ENCODE data around the gene C3orf33.
A peak's percentile ranks its signal among the peaks of the same experiment; 100 is the strongest.

C3orf33 gene

DNA sequence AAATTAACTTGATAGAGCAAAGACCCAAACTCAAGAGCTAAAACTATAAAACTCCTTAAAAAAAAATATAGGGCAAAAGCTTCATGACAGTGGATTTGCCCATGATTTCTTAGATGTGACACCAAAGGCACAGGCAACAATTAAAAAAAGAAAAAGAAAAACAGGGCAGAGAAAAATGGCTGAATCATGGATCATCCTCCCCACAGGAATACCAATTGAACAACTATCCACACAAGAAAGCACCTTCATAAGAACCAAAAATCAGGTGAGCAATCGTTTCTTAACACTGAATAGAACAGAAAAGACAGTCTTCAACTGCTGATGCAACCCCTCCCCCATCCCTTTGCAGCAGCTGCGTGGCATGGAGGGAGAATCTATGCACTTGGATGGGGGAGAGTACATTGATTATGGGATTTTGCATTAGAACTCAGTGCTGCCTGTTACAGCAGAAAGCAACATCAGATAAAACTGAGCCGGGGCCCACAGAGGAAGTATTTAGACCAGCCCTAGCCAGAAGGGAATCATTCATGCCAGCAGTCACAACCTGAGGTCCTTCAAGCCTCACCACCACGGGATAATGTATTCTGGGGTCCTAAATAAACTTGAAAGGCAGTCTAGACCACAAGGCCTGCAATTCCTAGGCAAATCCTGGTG is 15.7 kb downstream of the C3orf33 start:
- DNase-seq (ENCODE audit: low read depth in 1 of 2, low spot score in 1 of 2), result no peak

DNA sequence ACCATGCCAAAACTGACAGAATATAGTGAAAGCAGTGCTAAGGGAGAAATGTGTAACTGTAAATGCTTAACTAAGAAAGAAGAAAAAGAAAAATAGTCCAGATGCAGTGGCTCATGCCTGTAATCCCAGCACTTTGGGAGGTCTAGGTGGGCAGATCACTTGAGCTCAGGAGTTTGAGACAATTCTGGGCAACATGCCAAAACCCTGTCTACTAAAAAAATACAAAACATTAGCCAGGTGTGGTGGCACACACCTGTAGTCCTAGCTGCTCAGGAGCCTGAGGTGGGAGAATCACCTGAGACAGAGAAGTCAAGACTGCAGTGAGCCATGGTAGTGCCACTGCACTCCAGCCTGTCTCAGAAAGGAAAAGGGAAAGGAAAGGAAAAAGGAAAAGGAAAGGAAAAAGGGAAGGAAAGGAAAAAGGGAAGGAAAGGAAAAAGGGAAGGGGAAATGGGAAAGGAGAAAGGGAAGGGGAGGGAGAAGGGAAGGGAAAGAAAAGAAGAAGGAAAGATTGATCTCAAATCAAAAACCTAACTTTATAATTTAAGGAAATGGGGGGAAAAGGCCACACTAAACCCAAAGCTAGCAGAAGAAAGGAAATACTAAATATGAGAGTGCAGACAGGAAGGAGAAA is 20.3 kb downstream of the C3orf33 start:
- DNase-seq (ENCODE audit: low read depth in 1 of 2, low spot score in 1 of 2), result no peak

DNA sequence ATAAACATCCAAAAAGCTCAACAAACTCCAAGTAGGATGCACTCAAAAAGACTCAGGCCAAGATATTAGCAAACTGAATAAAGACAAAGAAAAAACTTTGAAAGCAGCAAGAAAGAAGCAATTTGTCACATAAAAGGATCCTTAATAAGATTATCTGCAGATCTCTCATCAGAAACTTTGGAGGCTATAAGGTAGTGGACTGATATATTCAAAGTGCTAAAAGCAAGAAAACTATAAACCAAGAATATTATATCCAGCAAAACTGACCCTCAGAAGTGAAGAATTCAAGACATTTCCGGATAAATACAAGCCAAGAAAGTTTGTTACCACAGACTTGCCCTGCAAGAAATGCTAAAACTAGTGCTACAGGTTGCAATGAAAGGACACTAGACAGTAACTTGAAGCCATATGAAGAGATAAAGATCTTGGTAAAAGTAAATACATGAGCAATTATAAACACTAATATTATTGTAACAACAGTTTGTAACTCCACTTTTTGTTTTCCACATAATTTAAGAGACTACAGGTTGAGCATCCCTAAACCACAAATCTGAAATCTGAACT is 23.6 kb downstream of the C3orf33 start:
- no peak for DNase-seq (ENCODE audit: low read depth in 1 of 2, low spot score in 1 of 2)

DNA sequence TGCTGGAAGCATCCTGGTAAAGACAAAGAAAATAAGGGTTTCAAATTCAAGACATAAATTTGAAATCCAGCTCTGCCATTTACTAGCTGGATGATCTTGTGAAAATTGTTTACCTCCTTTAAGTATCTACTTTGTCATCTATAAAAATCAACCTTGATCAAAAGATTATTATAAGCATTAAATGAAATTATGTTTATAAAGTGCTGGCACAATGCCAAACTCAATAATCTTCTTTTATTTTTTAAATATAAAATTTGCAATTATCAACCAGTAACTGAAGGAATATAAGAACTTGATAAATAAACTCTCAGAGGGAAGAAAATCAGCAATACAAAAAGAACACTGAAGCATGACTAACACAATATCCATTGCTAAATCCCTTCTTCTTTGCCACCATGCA is 25.8 kb downstream of the C3orf33 start:
- no peak for DNase-seq (ENCODE audit: low read depth in 1 of 2, low spot score in 1 of 2)

DNA sequence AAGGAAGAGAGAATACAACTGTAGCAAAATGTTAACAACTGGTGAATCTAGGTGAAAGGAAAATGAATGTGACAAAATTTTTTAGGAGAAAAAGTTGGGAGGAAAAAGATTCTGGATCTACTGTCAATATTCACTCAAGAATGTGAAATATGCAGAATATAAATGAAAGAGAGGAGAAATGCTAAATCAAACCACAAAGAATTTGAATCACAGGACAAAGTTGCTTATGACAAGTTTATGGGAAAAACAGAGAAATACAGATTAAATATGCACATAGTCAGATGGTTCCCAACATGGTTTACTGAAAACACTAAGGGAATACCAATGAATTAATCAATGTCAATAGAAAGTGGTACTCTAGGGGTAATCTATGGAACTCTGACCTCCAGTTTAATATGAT is 27.6 kb downstream of the C3orf33 start:
- DNase-seq (ENCODE audit: low read depth in 1 of 2, low spot score in 1 of 2), result no peak

DNA sequence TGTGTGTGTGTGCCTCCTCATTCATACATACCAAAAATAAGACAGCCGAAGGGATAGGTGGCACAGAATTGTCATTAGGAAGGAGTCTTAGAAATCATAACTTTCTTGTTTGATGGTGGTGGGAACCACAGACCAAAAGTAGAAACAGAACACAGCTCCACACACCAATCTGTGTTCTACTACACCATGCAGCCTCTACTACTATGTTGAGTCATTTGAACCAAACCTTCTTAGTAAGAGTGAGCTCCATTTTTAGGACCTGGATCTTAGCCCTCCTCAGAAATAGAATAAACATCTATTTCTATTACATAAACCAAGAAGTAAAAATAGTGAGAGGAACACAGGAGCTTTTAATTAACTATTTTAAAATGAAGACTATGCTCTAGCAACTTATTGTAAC is 33.3 kb downstream of the C3orf33 start:
- no peak for DNase-seq (ENCODE audit: low read depth in 1 of 2, low spot score in 1 of 2)

DNA sequence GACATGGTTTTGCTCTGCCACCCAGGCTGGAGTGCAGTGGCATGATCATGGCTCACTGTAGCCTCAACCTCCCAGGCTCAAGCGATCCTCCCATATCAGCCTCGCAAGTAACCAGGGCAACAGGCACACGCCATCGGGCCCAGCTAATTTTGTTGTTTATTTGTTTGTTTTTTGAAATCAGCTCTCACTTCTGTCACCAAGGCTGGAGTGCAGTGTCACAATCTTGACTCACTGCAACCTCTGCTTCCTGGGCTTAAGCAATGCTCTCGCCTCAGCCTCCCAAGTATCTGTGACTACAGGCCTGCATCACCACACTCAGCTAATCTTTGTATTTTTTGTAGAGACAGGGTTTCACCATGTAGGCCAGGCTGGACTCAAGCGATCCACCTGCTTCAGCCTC is 35.0 kb downstream of the C3orf33 start:
- DNase-seq (ENCODE audit: low read depth in 1 of 2, low spot score in 1 of 2), result no peak

DNA sequence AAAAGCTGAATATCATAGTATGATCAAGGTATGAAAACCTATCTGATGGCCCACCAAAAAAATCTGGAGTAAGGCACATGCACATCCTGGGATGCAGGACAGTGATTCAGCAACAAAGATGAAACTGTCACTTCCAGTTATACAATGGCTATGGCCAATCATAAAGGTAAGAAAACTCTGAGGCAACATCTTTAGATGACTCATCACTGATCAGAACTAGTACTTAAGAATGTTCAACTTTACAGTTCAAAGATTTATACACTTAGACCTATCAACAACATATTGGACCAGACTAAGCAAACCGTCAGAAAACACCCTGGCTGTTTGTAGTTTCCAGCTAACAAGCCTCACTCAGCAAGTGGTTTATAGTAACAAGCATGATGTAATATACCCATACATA is 39.9 kb downstream of the C3orf33 start:
- no peak for DNase-seq (ENCODE audit: low read depth in 1 of 2, low spot score in 1 of 2)

DNA sequence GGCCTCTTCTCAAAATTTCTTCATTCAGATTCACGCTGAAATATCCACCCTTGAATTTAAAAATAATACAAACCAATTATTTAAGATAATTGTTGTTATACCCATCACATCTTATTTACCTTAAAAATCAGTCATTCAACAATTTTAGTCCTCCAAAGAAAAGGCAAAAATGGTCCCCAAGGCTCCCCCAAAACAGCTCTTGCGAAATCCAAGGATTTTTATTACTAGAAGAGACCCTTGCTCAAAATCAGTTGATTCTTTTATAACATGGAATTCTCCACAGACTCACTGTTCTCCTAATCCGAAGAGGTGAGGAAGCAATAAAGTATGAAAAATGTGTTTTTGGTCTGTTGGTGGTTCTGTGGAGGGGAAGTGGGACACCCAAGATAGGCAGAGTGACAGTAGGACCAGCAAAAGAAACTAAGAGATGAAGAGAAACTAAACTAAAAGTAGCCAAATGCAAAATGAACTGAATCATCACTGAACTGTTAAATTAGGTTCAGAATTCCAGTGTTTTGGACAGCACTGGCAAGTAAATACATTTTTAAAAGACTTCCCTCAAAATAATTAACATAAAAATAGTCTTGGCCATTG is 42.1 kb downstream of the C3orf33 start:
- DNase-seq (ENCODE audit: low read depth in 1 of 2, low spot score in 1 of 2), result no peak

DNA sequence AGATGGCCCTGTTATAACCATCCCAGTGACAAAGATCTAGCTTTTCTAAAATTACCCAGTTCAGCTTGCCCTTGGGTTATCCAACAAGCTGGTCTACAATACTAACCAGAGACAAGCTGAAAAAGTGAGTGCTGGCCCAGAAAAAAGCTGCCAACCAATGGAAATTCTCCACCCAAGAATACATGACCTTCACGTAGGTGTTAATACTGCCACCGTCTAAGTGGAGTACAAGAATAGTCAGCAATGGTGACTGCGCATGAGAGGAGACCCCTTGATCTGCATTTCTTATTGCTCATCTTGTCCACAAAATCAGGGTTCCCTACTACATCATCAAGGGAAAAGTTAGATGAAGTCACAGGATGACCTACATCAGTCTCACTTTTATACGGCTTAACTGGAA is 45.4 kb downstream of the C3orf33 start:
- DNase-seq (ENCODE audit: low read depth in 1 of 2, low spot score in 1 of 2), result no peak

DNA sequence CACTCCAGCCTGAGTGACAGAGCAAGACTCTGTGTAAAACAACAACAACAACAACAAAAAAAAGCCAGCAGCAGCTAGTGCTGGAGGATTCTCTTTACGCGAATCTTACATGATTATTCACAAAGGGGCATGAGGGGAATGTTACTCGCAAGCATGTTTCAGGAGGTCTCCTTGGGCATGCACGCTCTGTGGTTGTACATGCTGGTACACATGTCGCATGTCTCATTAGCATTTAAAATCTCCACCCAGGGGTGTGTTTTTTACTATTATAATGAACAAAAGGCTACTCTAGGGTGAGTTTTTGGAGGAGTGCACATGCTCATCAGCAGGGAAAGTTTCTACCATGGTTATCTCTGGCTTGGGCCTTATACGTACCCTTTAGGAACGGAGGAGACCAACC is 48.5 kb downstream of the C3orf33 start:
- DNase-seq (ENCODE audit: low read depth in 1 of 2, low spot score in 1 of 2), result no peak

DNA sequence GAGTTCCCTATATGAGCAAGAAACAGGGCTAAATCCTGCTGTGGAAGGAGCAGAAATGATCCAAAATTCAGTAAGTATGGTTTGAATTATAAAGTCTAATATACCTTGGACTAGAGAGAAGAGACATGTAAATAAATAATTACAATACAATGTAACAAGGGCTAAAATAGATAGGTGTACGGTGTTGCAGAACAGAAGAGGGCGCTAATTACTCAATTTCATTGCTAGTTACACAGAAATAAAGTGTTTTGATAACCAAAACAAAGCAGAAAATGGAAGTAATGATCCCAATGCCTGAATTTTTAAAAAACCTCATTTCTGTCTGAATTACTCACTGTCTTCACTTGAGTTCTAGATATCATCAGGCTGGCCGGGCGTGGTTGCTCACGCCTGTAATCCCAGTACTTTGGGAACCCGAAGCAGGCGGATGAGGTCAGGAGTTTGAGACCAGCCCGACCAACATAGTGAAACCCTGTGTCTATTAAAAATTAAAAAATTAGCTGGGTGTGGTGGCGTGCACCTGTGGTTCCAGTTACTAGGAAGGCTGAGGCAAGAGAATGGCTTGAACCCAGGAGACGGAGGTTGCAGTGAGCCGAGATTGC is 52.9 kb downstream of the C3orf33 start:
- DNase-seq (ENCODE audit: low read depth in 1 of 2, low spot score in 1 of 2), result no peak

DNA sequence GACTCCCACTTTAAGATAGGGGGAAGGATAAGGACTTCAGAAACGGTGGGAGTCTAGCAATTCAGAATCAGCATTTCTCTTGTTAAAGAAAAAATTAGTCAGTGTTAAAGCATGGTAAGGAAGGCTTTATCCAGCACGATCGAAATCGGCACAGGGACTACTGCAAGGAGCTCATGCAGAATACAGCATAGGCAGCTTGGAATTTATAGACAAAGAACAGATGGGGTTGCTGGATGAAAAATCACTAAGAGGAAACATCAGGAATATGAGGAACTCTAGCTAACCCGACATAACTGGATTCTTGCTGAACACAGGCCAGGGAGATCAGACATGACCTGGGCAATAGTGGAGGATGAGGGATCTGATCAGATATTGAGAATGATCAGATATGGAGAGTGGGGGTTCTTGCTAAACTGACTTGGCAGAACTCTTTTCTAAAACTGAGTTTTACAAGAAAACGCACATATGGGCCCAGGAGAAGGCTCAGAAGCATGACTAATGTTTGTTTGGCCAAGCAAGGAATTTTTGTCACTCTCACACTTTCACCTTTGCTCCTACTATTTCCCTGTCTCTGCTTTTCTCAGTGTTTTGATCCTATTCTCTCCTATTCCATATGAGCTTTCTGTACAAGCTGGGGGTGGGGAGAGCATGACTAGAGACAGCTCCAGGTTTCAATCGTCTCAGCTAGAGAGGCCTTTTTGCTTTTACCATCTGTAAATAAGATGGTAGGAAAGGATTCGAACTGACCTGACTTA is 57.3 kb downstream of the C3orf33 start:
- no peak for DNase-seq (ENCODE audit: low read depth in 1 of 2, low spot score in 1 of 2)

DNA sequence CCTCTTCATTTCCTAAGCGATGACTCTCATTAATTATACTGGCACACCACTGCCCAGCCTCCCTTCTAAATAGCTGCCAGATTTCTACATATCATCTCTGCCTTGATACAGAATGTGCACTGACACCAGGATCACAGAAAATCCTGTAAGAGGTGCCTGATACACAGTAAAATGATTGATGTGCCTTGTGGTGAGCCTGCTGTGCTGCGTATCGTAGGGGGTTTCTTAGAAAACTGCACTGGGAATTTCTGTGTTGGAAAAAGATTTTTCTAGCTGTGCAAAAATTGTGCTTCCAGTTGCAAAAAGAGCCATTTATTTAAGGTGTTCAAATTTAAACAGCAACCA is 58.2 kb downstream of the C3orf33 start:
- DNase-seq (ENCODE audit: low read depth in 1 of 2, low spot score in 1 of 2), result no peak

DNA sequence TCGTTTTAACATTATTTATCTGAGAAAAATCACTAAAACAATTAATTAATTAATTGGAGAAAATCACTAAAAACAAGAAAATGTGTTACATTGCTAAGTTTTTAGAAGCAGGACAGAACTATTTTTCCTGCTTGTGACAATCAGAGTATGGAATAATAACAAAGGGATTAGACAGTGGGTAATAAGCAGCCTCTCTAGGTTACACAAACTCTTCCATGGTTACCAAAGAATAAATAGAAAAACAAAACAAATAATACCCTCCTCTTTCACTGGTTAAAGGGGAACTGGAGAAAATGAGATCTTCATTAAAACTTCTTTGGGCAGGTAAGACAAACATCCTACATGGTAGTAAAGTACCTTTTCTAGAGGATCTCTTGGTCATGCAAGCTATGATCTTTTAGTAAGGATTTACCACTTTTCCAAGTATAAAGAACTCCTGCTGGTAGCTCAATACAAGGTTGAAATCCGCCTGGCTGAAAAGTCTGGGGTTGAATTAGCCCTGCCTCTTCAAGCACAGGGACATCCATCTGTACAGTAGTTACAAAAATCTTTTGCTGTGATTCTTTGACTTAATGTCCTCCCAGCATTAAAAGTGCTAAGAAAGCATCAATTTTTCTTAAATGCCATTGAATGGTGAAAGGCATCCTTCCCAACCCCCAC is 58.7 kb downstream of the C3orf33 start:
- DNase-seq (ENCODE audit: low read depth in 1 of 2, low spot score in 1 of 2), result no peak

DNA sequence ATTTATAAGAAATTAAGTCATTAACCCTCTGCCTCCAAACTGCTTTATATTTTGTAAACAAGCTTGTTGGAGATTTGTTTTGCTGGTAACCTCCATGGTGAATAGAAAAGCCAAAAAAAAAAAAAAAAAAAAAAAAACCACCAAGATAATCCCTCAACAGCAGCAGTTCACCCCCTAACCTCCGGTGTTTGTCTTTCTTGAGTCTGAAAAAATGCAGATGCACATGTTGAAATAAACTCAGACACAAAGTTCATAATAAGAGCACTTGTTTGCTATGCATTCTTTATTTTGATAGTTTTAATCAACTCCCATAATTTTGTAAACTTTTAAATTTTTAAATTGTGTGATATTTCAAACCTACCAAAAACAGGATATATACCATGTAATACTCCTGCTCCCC is 59.4 kb downstream of the C3orf33 start:
- no peak for DNase-seq (ENCODE audit: low read depth in 1 of 2, low spot score in 1 of 2)

DNA sequence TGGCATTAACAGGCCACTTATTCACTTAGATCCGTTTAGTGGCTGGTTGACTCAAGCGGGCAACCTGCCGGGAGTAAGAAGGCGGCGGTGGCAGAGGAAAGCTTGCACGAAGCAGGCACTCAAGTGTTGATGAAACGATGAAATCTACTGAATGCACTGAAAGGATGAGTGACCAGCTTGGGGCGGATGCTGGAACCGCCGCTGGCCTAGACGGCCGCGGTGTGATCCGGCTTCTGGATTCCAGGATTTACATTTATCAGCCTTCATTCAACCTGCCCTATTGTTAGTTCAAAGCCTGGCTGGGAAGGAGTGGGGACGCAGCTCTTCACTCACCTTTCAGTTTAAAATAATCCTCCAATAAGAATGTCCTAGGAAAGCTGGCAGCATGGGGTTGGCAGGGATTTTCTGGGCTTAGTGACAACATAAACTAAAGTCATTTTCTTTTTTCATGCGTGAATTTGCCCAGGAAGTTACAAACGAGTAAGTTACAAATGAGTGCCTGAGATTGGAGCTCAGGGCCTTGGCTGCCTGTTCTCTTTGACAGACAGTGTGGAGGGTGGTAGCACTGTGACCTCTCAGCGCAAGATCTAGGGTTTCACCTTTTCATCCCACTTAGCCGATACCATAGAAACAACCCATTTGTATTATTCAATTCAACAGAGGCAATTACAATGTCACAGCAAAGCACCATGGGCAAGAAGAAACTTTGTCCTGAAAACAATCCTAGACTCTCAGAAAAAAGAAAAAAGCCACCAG is 60.1 kb downstream of the C3orf33 start:
- DNase-seq (ENCODE audit: low read depth in 1 of 2, low spot score in 1 of 2), result no peak

DNA sequence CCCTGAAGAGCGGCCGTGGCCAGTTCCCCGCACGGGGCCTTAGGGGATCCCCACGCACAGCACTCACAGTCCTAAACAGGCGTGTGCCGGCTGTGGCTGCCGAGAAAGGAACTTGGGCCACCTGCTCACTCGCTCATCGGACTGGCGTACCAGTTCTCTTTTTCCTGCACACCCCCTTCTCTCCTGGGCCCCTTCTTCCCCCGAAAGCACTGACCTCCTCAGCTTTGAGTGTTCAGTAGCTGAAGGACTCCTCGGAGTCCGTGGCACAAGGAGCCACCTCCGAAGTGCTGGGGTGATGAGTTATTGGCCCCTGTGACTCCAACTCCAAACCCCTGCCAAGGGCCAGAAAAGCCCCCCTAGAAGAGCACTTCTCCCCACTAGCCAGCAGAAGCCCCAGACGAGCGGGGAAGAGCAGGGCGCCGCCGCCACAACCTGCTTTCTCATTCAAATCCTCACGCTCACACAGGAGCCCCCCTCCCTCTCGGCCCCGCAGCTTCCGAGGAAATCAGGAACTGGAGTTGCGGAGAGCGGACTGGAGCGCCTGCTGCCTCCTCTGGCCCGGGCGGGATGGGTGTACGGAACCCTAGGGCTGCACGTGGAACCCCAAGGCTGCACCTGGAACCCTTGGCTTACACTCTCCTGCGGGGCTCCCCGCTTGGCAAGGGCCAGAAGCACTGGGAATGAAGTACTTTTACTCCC is 61.3 kb downstream of the C3orf33 start, which contains the start of gene PLCH1:
PLCH1 (minus strand) TSS at position 446 of the 699 bp plus-strand sequence. CDS start 40,847 bp downstream, outside the sequence.
- peak in 1 of 2 donors; percentile 30 for DNase-seq (ENCODE audit: low read depth in 1 of 2, low spot score in 1 of 2)

DNA sequence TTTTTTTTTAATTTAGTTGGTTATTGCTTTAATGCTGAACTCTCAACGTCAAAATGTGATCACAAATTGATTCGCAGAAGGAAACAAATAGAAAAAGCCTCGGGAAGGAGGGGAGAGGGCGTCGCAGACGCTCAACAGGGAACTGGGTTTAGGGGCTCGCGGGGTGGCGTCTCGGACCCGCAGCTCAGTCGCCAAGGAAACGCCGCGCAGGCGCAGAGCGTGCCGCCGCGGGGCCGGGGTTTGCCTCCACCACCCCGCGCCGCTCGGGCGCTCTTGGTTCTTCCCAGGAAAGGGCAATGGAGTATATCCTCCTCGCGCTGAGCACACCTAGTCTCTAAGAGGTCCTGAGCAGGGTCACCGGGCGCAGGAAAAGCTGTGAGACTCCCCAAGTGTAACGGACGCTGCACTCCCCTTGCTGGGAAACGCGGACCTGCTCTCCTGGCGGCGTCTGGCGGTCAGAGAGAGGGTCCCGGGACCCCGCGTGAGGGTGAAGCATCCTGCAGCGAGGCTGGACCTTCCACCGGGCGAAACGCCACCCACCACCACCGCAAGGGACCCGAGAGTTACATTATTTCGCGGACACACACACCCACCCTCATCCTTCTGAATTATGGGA is 62.0 kb downstream of the C3orf33 start:
- DNase-seq (ENCODE audit: low read depth in 1 of 2, low spot score in 1 of 2), result peak in 1 of 2 donors; percentile 37

Data from stimulated activated CD4-positive, alpha-beta T cell treated with anti-CD3 and anti-CD28 coated beads, Interleukin-15, amount 100 ng/mL, for 1 hour (primary cell).